ENCODE results near the gene OR6C75.
"Not testable (repeated sequence)": the region's sequence is repeated elsewhere in the genome, so short reads cannot be mapped to it uniquely, and the experiment has no call there.

The OR6C75 gene

GRCh38 chr12:55362675-55363074 lies at the start of gene OR6C75:
TSS of gene OR6C75 (plus strand) at chr12:55362975. CDS start at chr12:55365111, 2,136 bp downstream.
- H3K4me2 ChIP-seq (ENCODE audit: low read depth, low read length) = no peak within 1 kb of the TSS
- no peak for TF ChIP-seq EZH2phosphoT487 (IDR thresholded peaks at IDR 0.05; ENCODE audit: low read length)
- TF ChIP-seq CTCF (IDR thresholded peaks at IDR 0.05; ENCODE audit: low read length) = no peak
- TF ChIP-seq EZH2 (optimal IDR thresholded peaks at IDR 0.05; ENCODE audit: low read depth, low read length) = no peak
- H3K9ac ChIP-seq (ENCODE audit: low read length) = no peak within 1 kb of the TSS
- H2AFZ ChIP-seq (ENCODE audit: low read length) = no peak within 1 kb of the TSS
- no peaks in the 10 kb centered on the region for H3K9me3 ChIP-seq (replicated peaks; ENCODE audit: insufficient read depth, low read length)
- H3K79me2 ChIP-seq (ENCODE audit: low read length) = no peaks in the 10 kb centered on the region
- no peaks in the 10 kb centered on the region for H3K4me1 ChIP-seq (ENCODE audit: low read length)
- H3K4me3 ChIP-seq (ENCODE audit: low read length) = no peak within 1 kb of the TSS
- H3K27ac ChIP-seq (ENCODE audit: low read length) = no peak within 1 kb of the TSS
- DNase-seq = no peak
- H3F3A ChIP-seq (ENCODE audit: insufficient read depth, low read length) = no peaks in the 10 kb centered on the region
- H3K9me2 ChIP-seq (replicated peaks; ENCODE audit: insufficient read depth, low read length) = no peaks in the 10 kb centered on the region
- no peaks in the 10 kb centered on the region for H4K20me1 ChIP-seq (ENCODE audit: insufficient read depth, low read length)
- no peaks in the 10 kb centered on the region for H3K27me3 ChIP-seq (replicated peaks; ENCODE audit: insufficient read depth, low read length)
- H3K36me3 ChIP-seq (replicated peaks; ENCODE audit: insufficient read depth, low read length) = no peaks in the 10 kb centered on the region

- H3K79me2 ChIP-seq (ENCODE audit: low read length) = no peaks in the 10 kb centered on the region
- no peak within 1 kb of the TSS for H3K4me2 ChIP-seq (ENCODE audit: low read depth, low read length)
- TF ChIP-seq EZH2phosphoT487 (IDR thresholded peaks at IDR 0.05; ENCODE audit: low read length) = no peak
- TF ChIP-seq EZH2 (optimal IDR thresholded peaks at IDR 0.05; ENCODE audit: low read depth, low read length) = no peak
- no peak for TF ChIP-seq CTCF (IDR thresholded peaks at IDR 0.05; ENCODE audit: low read length)
- no peak for DNase-seq
- H3K27ac ChIP-seq (ENCODE audit: low read length) = no peak within 1 kb of the TSS
- no peaks in the 10 kb centered on the region for H4K20me1 ChIP-seq (ENCODE audit: insufficient read depth, low read length)
- H3K4me3 ChIP-seq (ENCODE audit: low read length) = no peak within 1 kb of the TSS
- no peaks in the 10 kb centered on the region for H3K27me3 ChIP-seq (replicated peaks; ENCODE audit: insufficient read depth, low read length)
- H3F3A ChIP-seq (ENCODE audit: insufficient read depth, low read length) = no peaks in the 10 kb centered on the region
- H3K9me3 ChIP-seq (replicated peaks; ENCODE audit: insufficient read depth, low read length) = no peaks in the 10 kb centered on the region
- H3K9me2 ChIP-seq (replicated peaks; ENCODE audit: insufficient read depth, low read length) = no peaks in the 10 kb centered on the region; the same call in 1 of the 2 replicates
- no peak within 1 kb of the TSS for H3K9ac ChIP-seq (ENCODE audit: low read length)
- H3K4me1 ChIP-seq (ENCODE audit: low read length) = no peaks in the 10 kb centered on the region
- no peaks in the 10 kb centered on the region for H3K36me3 ChIP-seq (replicated peaks; ENCODE audit: insufficient read depth, low read length)
- H2AFZ ChIP-seq (ENCODE audit: low read length) = no peak within 1 kb of the TSS
These were observed 48.7 kb upstream of the OR6C75 start, which contains the start of gene OR6C1 for GRCh38 chr12:55314043-55314442. TSS of gene OR6C1 (plus strand) at chr12:55314343. CDS start at chr12:55320600, 6,257 bp downstream.

GRCh38 chr12:55320201-55320600 lies 42.6 kb upstream of the OR6C75 start:
- Histone ChIP-seq H3K4me1 (ENCODE audit: low read length) (no peaks in the 10 kb centered on the region), H3K27ac (ENCODE audit: low read length) (no peak overlapping the region), H2AFZ (ENCODE audit: low read length) (no peak overlapping the region), H3K9me3 (replicated peaks; ENCODE audit: insufficient read depth, low read length) (no peaks in the 10 kb centered on the region), H3F3A (ENCODE audit: insufficient read depth, low read length) (no peaks in the 10 kb centered on the region), H3K9me2 (replicated peaks; ENCODE audit: insufficient read depth, low read length) (no peaks in the 10 kb centered on the region), H3K79me2 (ENCODE audit: low read length) (no peaks in the 10 kb centered on the region), H3K4me3 (ENCODE audit: low read length) (no peak overlapping the region), H3K27me3 (replicated peaks; ENCODE audit: insufficient read depth, low read length) (no peaks in the 10 kb centered on the region), H3K9ac (ENCODE audit: low read length) (no peak overlapping the region), H3K36me3 (replicated peaks; ENCODE audit: insufficient read depth, low read length) (no peaks in the 10 kb centered on the region), H3K4me2 (ENCODE audit: low read depth, low read length) (no peak overlapping the region), H4K20me1 (ENCODE audit: insufficient read depth, low read length) (no peaks in the 10 kb centered on the region)
- no peak for DNase-seq
- TF ChIP-seq CTCF (IDR thresholded peaks at IDR 0.05; ENCODE audit: low read length) (no peak), EZH2phosphoT487 (IDR thresholded peaks at IDR 0.05; ENCODE audit: low read length) (no peak), EZH2 (optimal IDR thresholded peaks at IDR 0.05; ENCODE audit: low read depth, low read length) (no peak)

GRCh38 chr12:55325801-55326200 lies 37.0 kb upstream of the OR6C75 start:
- H3K4me3 ChIP-seq (ENCODE audit: low read length); H2AFZ ChIP-seq (ENCODE audit: low read length); H3K27me3 ChIP-seq (replicated peaks; ENCODE audit: insufficient read depth, low read length); H3K27ac ChIP-seq (ENCODE audit: low read length); H4K20me1 ChIP-seq (ENCODE audit: insufficient read depth, low read length); H3K79me2 ChIP-seq (ENCODE audit: low read length); DNase-seq; H3K36me3 ChIP-seq (replicated peaks; ENCODE audit: insufficient read depth, low read length); H3K9me2 ChIP-seq (replicated peaks; ENCODE audit: insufficient read depth, low read length); H3K9ac ChIP-seq (ENCODE audit: low read length); H3K9me3 ChIP-seq (replicated peaks; ENCODE audit: insufficient read depth, low read length); H3K4me2 ChIP-seq (ENCODE audit: low read depth, low read length); H3F3A ChIP-seq (ENCODE audit: insufficient read depth, low read length); H3K4me1 ChIP-seq (ENCODE audit: low read length): not testable (repeated sequence)
